ENCODE results near the gene TRAF1.

TRAF1 gene

DNA sequence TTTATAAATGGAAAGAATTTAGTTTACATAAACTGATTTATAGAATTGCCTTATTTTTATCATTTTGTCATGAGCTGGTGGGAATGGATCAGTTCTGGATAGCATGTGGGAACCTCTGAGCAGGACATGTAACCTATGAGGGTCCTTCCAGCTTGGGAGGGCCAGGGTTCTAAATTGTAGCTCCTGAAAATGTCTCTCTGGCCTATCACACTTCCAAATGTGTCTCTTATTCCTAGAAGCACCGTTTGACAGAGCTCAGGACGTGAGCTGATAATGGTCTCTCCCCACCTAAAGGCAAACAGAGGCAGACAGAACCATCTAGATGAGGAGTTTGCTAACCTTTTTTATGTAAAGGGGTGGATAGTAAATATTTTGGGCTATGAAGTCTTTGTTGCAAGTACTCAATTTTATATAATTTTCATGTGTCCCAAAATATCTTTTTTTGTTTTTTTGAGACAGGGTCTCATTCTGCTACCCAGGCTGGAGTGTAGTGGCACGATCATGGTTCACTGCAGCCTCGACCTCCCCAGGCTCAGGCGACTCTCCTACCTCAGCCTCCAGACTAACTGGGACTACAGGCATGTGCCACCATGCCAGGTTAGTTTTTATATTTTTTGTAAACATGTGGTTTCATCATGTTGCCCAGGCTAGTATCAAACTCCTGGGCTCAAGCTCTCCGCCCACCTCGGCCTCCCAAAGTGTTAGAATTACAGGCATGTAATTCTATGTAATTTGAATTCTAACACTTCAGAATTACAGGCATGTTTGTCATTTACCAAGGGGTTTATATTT lies 4.0 kb downstream of the TRAF1 start:
- ChIA-PET POLR2A (no interaction called here), CTCF (interaction anchor here (1.4 to 2.7 kb wide), 3 partner anchors 9 to 166 kb away, joined by 5 to 10 read pairs (median 8); no protein-coding TSS in a partner anchor)
- no peak for DNase-seq (ENCODE audit: low read depth, low spot score)
- TF ChIP-seq, protein P1, sequence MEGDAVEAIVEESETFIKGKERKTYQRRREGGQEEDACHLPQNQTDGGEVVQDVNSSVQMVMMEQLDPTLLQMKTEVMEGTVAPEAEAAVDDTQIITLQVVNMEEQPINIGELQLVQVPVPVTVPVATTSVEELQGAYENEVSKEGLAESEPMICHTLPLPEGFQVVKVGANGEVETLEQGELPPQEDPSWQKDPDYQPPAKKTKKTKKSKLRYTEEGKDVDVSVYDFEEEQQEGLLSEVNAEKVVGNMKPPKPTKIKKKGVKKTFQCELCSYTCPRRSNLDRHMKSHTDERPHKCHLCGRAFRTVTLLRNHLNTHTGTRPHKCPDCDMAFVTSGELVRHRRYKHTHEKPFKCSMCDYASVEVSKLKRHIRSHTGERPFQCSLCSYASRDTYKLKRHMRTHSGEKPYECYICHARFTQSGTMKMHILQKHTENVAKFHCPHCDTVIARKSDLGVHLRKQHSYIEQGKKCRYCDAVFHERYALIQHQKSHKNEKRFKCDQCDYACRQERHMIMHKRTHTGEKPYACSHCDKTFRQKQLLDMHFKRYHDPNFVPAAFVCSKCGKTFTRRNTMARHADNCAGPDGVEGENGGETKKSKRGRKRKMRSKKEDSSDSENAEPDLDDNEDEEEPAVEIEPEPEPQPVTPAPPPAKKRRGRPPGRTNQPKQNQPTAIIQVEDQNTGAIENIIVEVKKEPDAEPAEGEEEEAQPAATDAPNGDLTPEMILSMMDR (IDR thresholded peaks at IDR 0.05; ENCODE audit: insufficient read depth, low read length, missing control alignments) = no peak
- no peak overlapping the region for H3K4me3 ChIP-seq (ENCODE audit: low read depth, low read length)

DNA sequence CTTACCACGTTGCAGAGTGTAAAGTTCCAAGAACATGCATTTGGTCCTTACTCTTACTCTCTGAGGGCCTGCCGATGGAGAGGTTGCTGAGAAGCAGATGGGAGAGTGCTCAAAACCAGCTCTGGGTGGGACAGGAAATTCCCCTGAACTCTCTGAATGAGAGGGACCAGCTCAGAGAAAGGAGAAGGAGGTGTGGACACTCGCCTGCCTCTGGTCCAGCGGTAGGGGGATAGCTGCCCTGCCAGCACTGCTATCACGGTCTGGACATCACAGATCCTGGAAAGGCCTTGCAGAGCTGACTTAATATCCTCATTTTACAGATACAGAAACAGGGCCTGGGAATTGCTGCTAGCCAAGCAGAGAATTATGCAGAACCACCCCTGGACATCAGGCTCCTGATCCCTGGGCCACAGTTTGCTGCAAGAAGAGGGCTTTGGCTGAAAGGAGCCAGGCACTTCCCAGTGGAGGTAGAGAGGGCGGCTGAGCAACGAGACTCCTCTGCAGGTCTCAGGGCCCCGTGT lies 4.9 kb downstream of the TRAF1 start:
- DNase-seq (ENCODE audit: low read depth, low spot score) = no peak
- POLR2A ChIA-PET = no interaction called here
- TF ChIP-seq, protein P1 (IDR thresholded peaks at IDR 0.05; ENCODE audit: insufficient read depth, low read length, missing control alignments) = no peak
- CTCF ChIA-PET = interaction anchor here (2.2 to 2.7 kb wide), 2 partner anchors 15 to 166 kb away, joined by 8 to 10 read pairs; no protein-coding TSS in a partner anchor
- H3K4me3 ChIP-seq (ENCODE audit: low read depth, low read length) = no peak overlapping the region

DNA sequence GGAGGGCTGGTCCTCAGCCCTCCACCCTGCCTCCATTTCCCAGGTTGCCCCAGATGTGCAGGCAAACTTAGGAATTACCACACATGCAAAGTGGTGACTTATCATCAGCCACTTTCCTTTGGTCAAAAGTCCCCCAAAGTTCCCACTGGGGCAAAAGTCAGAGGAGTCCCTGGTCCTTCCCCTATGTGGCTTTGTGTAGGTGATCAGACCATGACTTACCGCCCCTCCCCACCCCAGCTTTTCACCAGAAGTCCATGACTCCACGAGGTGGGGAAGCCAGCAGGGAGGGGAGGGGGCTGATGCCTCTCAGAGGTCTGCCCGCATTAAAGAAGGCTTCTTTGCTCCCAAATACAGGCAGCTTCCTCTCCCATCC lies 5.8 kb downstream of the TRAF1 start:
- TF ChIP-seq, protein P1 (IDR thresholded peaks at IDR 0.05; ENCODE audit: insufficient read depth, low read length, missing control alignments) = no peak
- H3K4me3 ChIP-seq (ENCODE audit: low read depth, low read length) = no peak overlapping the region
- ChIA-PET POLR2A (no interaction called here), CTCF (interaction anchor here (1.4 kb wide), 1 partner anchor 16 kb away, joined by 4 read pairs; no protein-coding TSS in a partner anchor)
- DNase-seq (ENCODE audit: low read depth, low spot score) = no peak

DNA sequence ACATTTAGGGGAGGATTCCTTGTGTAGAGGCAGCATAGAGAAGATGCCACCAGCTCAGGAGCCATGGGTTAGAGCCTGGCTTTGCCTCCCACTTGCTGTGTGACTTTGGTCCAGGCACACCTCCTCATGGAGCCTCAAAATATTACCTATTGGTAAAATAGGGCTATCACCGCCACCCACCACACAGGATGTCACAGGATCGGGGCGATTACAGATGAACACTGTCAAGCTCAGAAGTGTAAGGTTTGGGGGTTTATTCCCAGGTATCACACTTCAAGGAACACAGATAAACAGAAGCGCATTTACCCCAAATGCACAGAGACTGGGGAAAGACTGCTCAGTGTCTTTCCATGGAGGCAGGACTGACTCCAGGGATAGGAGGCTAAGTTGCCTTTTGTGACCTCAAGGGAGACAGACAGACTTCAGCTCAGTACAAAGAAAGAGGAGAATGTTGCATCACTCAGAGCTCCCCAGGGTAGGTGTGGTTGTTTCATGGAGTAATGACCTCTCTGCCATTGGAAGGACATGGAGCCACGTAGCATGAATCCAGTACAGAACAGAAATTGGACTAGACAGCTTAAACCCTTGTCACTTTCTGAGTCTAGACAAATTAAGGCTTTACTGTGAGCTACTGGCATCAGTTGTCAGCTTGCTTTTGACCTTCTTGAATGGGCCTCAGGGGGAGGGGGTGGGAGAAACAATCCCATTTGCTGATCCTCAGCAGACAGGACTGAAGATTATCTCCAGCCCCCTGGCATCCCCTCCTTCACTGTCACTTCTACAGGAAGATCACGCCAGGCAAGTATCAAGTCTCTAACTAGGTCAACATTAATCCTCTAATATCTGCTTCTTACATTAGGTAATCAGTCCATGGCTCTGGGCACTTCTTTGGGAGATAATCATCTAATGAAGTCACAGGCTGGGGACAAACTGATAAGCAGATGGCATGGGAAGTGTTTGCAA lies 6.5 kb downstream of the TRAF1 start:
- H3K4me3 ChIP-seq (ENCODE audit: low read depth, low read length) = no peak overlapping the region
- TF ChIP-seq, protein P1 (IDR thresholded peaks at IDR 0.05; ENCODE audit: insufficient read depth, low read length, missing control alignments) = no peak
- ChIA-PET POLR2A (interaction anchor here (0.7 kb wide), 1 partner anchor 43 kb away, joined by 3 read pairs; the partner anchor contains the start of gene PHF19), CTCF (interaction anchor here (0.6 to 1.4 kb wide), 4 partner anchors 15 to 23 kb away, joined by 3 to 4 read pairs (median 4); no protein-coding TSS in a partner anchor)
- no peak for DNase-seq (ENCODE audit: low read depth, low spot score)

DNA sequence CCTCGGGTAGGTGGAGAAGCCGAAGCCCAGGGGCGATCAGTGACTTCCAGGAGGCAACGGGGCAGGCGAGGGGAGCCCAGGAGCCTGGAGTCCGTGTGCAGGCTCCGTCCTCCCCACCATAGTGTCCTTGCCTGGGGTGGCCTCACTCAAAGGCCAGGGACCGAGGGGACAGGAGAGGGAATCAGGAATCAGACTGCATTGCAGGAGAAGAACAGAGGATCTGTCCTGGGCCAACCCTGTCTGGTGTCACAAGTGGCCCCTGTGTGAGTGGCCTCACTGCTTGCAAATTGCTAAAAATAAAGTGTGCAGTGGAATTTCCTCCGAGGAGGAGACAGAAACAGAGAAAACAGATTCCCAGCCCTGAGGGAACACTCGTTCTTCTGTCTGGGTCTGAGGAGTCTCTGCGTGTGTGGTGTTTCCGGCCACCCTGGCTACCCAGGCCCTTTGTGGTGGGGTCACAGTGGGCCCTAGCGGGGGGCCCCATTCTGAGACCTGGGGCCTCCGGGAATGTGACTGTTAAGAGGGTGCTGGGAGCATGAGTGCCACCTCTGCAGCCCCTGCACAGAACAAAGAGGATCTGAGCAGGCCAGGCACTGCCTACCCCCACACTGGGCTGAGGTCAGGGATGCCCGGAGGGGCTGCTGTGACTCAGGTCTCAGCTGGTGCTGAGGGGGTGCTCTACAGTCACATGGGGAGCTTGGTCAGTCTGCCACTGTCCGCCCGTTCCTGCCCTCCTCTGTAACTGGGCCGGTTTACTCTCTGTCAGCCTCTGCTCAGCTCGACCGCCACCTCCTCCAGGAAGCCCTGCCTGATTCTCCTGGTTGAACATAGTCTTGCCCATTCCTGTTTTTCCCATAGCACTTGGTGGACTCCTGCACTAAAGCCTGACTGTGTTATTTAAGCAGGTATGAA lies 7.4 kb downstream of the TRAF1 start:
- CTCF ChIA-PET = interaction anchor here (0.6 to 1.4 kb wide), 4 partner anchors 16 to 22 kb away, joined by 3 to 4 read pairs (median 4); no protein-coding TSS in a partner anchor
- DNase-seq (ENCODE audit: low read depth, low spot score) = no peak
- TF ChIP-seq, protein P1 (IDR thresholded peaks at IDR 0.05; ENCODE audit: insufficient read depth, low read length, missing control alignments) = no peak
- no peak overlapping the region for H3K4me3 ChIP-seq (ENCODE audit: low read depth, low read length)
- POLR2A ChIA-PET = no interaction called here

Measured in AG04449 (cell line).